GM23248 (cell line): ENCODE measurements around the gene EBF3. TPM values are rescaled to one million over a fixed set of nuclear protein-coding genes. Genes with fewer than 3 reads are reported as not detected.

Source experiments
- DNase-seq: peaks from one replicate; pipeline ENCODE4 v3.0.0-alpha.2; 2015
- H2AFZ ChIP-seq: fragments of 200-600 bp; sonication (generic); 2 replicates; pipeline ENCODE4 v1.6.1; 2016; ENCODE audit warnings: antibody characterized with exemption
- H3F3A ChIP-seq: fragments of 200-600 bp; sonication (generic); 2 replicates; pipeline ENCODE4 v1.6.1; 2016; ENCODE audit warnings: mild to moderate bottlenecking, antibody characterized with exemption, mixed run types; ENCODE audit not compliant: insufficient read depth
- H3K27ac ChIP-seq: fragments of 200-600 bp; sonication (generic); 2 replicates; pipeline ENCODE4 v1.5.1; 2016; ENCODE audit warnings: mild to moderate bottlenecking
- H3K27me3 ChIP-seq: fragments of 200-600 bp; sonication (generic); replicated peaks from 2 replicates; pipeline ENCODE4 v1.6.1; 2016; ENCODE audit warnings: mild to moderate bottlenecking; ENCODE audit not compliant: insufficient read depth
- H3K36me3 ChIP-seq: fragments of 200-600 bp; sonication (generic); 2 replicates; pipeline ENCODE4 v1.6.1; 2016; ENCODE audit warnings: low read depth, mild to moderate bottlenecking
- H3K4me1 ChIP-seq: fragments of 200-600 bp; sonication (generic); 2 replicates; pipeline ENCODE4 v1.6.1; 2016; ENCODE audit warnings: mild to moderate bottlenecking; ENCODE audit not compliant: insufficient read depth
- H3K4me2 ChIP-seq: fragments of 200-600 bp; sonication (generic); one replicate; pipeline ENCODE4 v1.6.1; 2016; ENCODE audit warnings: mild to moderate bottlenecking; ENCODE audit not compliant: unreplicated experiment
- H3K4me3 ChIP-seq: fragments of 200-600 bp; sonication (generic); 2 replicates; pipeline ENCODE4 v1.5.1; 2016; ENCODE audit warnings: mild to moderate bottlenecking
- H3K79me2 ChIP-seq: fragments of 200-600 bp; sonication (generic); 2 replicates; pipeline ENCODE4 v1.6.1; 2016; ENCODE audit warnings: mild to moderate bottlenecking; ENCODE audit not compliant: insufficient read depth
- H3K9ac ChIP-seq: fragments of 200-600 bp; sonication (generic); 2 replicates; pipeline ENCODE4 v1.6.1; 2016; ENCODE audit warnings: mild to moderate bottlenecking
- H3K9me2 ChIP-seq: fragments of 200-600 bp; sonication (generic); 2 replicates; pipeline ENCODE4 v1.6.1; 2016; ENCODE audit warnings: mixed run types, mild to moderate bottlenecking, moderate library complexity; ENCODE audit not compliant: insufficient read depth
- H3K9me3 ChIP-seq: fragments of 200-600 bp; sonication (generic); one replicate; pipeline ENCODE4 v1.6.1; 2017; ENCODE audit warnings: low read depth
- H4K20me1 ChIP-seq: fragments of 200-600 bp; sonication (generic); 2 replicates; pipeline ENCODE4 v1.6.0; 2016; ENCODE audit not compliant: insufficient read depth
- EZH2 ChIP-seq: fragments of 200-600 bp; sonication (generic); IDR thresholded peaks from 2 replicates; pipeline ENCODE4 v1.6.1; 2018; ENCODE audit warnings: antibody characterized with exemption, mild to moderate bottlenecking; ENCODE audit not compliant: insufficient read depth, poor library complexity, severe bottlenecking
- EZH2phosphoT487 ChIP-seq: fragments of 200-600 bp; sonication (generic); IDR thresholded peaks from 2 replicates; pipeline ENCODE4 v1.6.1; 2018; ENCODE audit warnings: antibody characterized with exemption, moderate library complexity, mild to moderate bottlenecking, low read depth; ENCODE audit not compliant: insufficient read depth
- WGBS, 2 experiments: methylation state at CpG; one replicate each; pipeline ENCODE4 v1.1.6; 2015 to 2017; ENCODE audit warnings: low lambda C conversion rate in 2 of 2, low coverage in 1 of 2; ENCODE audit errors: missing lambda C conversion rate in 2 of 2; 5-methylcytosine and 5-hydroxymethylcytosine counted together
- in situ Hi-C: fragments of 300-500 bp; cut with MboI; formaldehyde crosslinking; loops from 2 replicates; pipeline ENCODE4 v1.15.0; 2020
- polyA plus RNA-seq: library from polyadenylated mRNA; unstranded; fragments of >200 nt; fragmentation: Nextera tagmentation; extraction: Ambion mirVana; gene quantifications from 2 replicates; pipeline ENCODE4 v1.2.1, GENCODE V29; 2016
- total RNA-seq: library from RNA; depleted of rRNA; stranded (reverse); fragments of >200 nt; shearing (Covaris generic); gene quantifications from 2 replicates; pipeline ENCODE4 v1.2.3, GENCODE V29; 2014

EBF3 gene
- total and polyA plus RNA-seq, 2 experiments from 2014 or later, result 0.15 to 0.43 TPM

DNA sequence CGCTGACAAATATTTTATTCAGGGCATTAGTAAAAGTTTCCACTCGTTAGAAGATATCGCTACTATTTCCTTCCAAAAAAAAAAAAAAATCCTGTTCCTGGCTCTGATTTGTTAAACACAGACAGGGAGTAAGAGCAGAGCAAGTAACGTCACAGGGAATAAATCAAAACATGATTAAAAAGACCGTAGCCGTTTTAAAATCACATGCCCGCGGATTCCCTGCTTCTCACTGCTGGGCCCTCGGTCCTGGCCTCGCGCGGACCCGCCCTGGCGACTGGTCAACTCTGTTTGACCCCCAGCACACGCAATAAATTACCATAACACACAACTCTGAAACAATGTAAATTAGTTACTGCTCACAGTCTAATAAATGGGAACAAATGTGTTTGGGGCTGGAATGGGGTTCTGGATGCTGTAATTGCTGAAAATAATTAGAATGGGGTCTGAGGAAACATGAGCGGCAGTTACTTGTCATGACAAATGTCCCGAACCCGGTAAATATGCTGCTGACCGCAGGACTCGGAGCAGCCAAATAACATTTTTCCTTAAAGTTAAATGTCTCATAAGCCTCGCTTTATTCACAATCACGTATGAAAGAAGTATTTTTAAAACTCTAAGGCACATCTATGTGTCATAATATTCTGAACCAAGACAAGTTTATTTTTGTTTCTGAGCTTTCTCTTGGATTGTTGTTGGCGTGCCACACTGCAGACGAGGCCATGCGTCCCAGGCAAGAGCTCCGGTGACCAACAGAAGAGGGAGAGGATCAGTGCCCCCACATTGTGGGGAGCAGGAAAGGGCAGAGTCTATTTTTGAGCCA lies 17.9 kb downstream of the EBF3 start:
- no peaks in the 10 kb centered on the region for H3K27me3 ChIP-seq
- no peaks in the 10 kb centered on the region for H4K20me1 ChIP-seq
- 33 to 35% methylated on average over 26 of the region's 26 CpGs for WGBS, 2 experiments
- no peak overlapping the region for H3K9ac ChIP-seq
- H3F3A ChIP-seq, result no peaks in the 10 kb centered on the region
- H3K4me1 ChIP-seq, result no peaks in the 10 kb centered on the region
- in situ Hi-C loops, result no loop called here
- no peaks in the 10 kb centered on the region for H3K79me2 ChIP-seq
- H3K4me3 ChIP-seq, result no peak overlapping the region
- no peaks in the 10 kb centered on the region for H3K9me2 ChIP-seq
- TF ChIP-seq EZH2phosphoT487 (no peak), EZH2 (no peak)
- no peaks in the 10 kb centered on the region for H3K36me3 ChIP-seq
- no peak overlapping the region for H3K27ac ChIP-seq
- H2AFZ ChIP-seq, result peak overlapping the region; percentile 23; the same call in 1 of the 2 replicates
- H3K9me3 ChIP-seq, result no peaks in the 10 kb centered on the region
- peak; percentile 47 for DNase-seq
- no peak overlapping the region for H3K4me2 ChIP-seq

DNA sequence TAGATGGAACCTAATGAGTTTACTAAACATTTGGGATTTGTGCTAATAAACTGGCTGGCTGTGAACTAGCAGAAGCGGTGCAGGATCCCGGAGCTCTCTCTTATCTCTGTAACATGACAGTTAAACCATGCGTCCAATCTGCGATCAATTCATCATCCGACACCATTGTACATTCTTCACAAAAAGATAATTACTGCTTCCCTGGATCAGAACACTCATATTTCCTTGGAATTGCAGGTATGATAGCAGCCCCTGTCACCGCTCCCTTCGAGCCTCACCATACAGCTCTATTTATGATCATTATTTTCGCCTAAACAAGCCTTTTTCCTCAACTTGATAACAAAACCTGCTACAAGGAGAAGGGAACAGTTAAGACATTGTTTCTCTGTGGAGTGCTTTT lies 18.5 kb downstream of the EBF3 start:
- Histone ChIP-seq H4K20me1 (no peaks in the 10 kb centered on the region), H3K36me3 (no peaks in the 10 kb centered on the region), H3K9ac (no peak overlapping the region), H3K9me3 (no peaks in the 10 kb centered on the region), H3K9me2 (no peaks in the 10 kb centered on the region), H3K79me2 (no peaks in the 10 kb centered on the region), H3K4me2 (no peak overlapping the region), H3K4me3 (no peak overlapping the region), H3K27me3 (no peaks in the 10 kb centered on the region), H2AFZ (peak overlapping the region; percentile 23; the same call in 1 of the 2 replicates), H3F3A (no peaks in the 10 kb centered on the region), H3K4me1 (no peaks in the 10 kb centered on the region), H3K27ac (no peak overlapping the region)
- WGBS, 2 experiments, result 94 to 95% methylated on average over 8 of the region's 8 CpGs
- in situ Hi-C loops, result no loop called here
- TF ChIP-seq EZH2 (no peak), EZH2phosphoT487 (no peak)
- no peak for DNase-seq

DNA sequence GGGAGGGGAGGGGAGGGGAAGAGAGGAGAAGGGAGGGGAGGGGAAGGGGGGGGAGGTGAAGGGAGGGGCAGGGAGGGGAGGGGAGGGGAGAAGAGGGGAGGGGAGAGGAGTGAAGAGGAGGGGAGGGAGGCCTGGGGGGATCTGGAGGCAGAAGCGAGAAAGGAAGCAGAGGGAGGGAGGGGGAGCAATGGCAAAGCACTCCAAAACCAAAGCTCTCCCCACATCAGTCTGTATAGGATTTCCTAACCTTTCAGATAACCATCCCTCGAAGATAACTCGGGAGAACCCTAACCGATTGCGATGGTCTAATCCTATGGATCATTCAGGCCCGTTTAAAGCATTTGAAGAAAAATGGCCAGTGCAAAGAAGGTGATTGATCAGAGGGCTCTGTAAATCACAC lies 19.0 kb downstream of the EBF3 start:
- Histone ChIP-seq H3K9me2 (no peaks in the 10 kb centered on the region), H3K4me1 (no peaks in the 10 kb centered on the region), H3K9ac (no peak overlapping the region), H3K4me2 (no peak overlapping the region), H2AFZ (no peak overlapping the region), H3F3A (no peaks in the 10 kb centered on the region), H3K9me3 (no peaks in the 10 kb centered on the region), H3K4me3 (no peak overlapping the region), H3K27ac (no peak overlapping the region), H4K20me1 (no peaks in the 10 kb centered on the region), H3K79me2 (no peaks in the 10 kb centered on the region), H3K27me3 (no peaks in the 10 kb centered on the region), H3K36me3 (no peaks in the 10 kb centered on the region)
- TF ChIP-seq EZH2phosphoT487 (no peak), EZH2 (no peak)
- 80 to 85% methylated on average over 5 to 6 of the region's 6 CpGs for WGBS, 2 experiments
- in situ Hi-C loops, result no loop called here
- no peak for DNase-seq

DNA sequence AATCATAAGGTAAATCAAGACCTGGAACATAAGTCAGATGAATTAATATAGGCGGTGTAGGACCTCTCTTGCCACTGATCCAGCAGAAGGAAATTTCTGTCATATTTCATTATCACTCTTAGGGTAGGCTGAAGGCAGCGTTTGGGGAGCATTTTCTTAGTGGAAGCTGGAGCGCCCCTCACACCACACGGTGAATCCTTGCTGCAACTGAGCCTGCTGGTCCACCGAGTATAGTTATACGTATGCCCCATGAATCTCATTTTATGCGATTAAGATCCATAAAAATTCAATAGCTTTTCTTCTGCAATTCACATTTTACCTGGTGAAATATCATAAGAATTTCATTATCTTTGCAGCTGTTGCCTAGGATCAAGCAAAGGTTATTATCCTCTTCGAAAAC lies 19.6 kb downstream of the EBF3 start:
- H4K20me1 ChIP-seq, result no peaks in the 10 kb centered on the region
- H3K4me1 ChIP-seq, result no peaks in the 10 kb centered on the region
- no peak for DNase-seq
- WGBS, 2 experiments, result 82 to 89% methylated on average over 8 of the region's 8 CpGs
- H3K36me3 ChIP-seq, result no peaks in the 10 kb centered on the region
- no peaks in the 10 kb centered on the region for H3F3A ChIP-seq
- H3K9me3 ChIP-seq, result no peaks in the 10 kb centered on the region
- H3K9ac ChIP-seq, result no peak overlapping the region
- no peak overlapping the region for H3K27ac ChIP-seq
- no peak overlapping the region for H3K4me2 ChIP-seq
- TF ChIP-seq EZH2, result no peak
- TF ChIP-seq EZH2phosphoT487, result no peak
- no peaks in the 10 kb centered on the region for H3K79me2 ChIP-seq
- no peak overlapping the region for H3K4me3 ChIP-seq
- in situ Hi-C loops, result no loop called here
- no peak overlapping the region for H2AFZ ChIP-seq
- H3K27me3 ChIP-seq, result no peaks in the 10 kb centered on the region
- H3K9me2 ChIP-seq, result no peaks in the 10 kb centered on the region
